Measurements from ENCODE around the gene CAMTA1.

Gene CAMTA1

GRCh38 chr1:6948416-6948815 lies 163.2 kb downstream of the CAMTA1 start:
- H3K27me3 Mint-ChIP-seq = peaks cover 28% of the 10 kb centered on the region
- H3K4me3 Mint-ChIP-seq = no peak overlapping the region
- peaks cover 5% of the 10 kb centered on the region for H3K4me1 Mint-ChIP-seq
- H3K36me3 Mint-ChIP-seq = no peaks in the 10 kb centered on the region
- H3K9me3 Mint-ChIP-seq = no peaks in the 10 kb centered on the region
- ATAC-seq = no peak
- no peak overlapping the region for H3K27ac Mint-ChIP-seq

- no peak overlapping the region for H3K4me3 Mint-ChIP-seq
- no peaks in the 10 kb centered on the region for H3K36me3 Mint-ChIP-seq
- H3K27me3 Mint-ChIP-seq = peaks cover 28% of the 10 kb centered on the region
- no peak overlapping the region for H3K27ac Mint-ChIP-seq
- no peak for ATAC-seq
- H3K4me1 Mint-ChIP-seq = peaks cover 5% of the 10 kb centered on the region
- no peaks in the 10 kb centered on the region for H3K9me3 Mint-ChIP-seq
These were observed 163.6 kb downstream of the CAMTA1 start for GRCh38 chr1:6948861-6949260.

GRCh38 chr1:6950001-6950765 lies 164.9 kb downstream of the CAMTA1 start:
- ATAC-seq = no peak
- no peak overlapping the region for H3K27ac Mint-ChIP-seq
- peaks cover 5% of the 10 kb centered on the region for H3K4me1 Mint-ChIP-seq
- no peak overlapping the region for H3K4me3 Mint-ChIP-seq
- peaks cover 37% of the 10 kb centered on the region for H3K27me3 Mint-ChIP-seq
- no peaks in the 10 kb centered on the region for H3K9me3 Mint-ChIP-seq
- H3K36me3 Mint-ChIP-seq = no peaks in the 10 kb centered on the region

DNA sequence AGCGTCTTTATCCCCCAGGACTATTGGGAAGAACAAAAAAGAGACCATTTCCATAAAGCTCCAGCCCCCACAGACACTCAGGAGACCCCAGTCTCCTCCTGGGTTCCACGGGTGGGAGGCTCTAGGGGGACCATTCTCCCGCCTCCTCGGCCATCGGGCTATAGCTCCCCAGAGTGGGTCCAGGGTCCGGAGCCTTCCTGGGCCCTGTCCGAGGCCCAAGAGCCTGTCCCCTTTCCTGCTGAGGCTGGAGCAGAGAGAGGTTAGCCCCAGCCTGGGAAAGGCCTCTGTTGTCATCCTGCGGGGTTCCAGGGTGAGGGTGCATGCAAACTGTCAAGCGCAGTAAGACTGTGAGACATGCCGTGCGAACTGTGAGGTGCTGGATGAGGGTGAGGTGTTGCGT lies 166.3 kb downstream of the CAMTA1 start:
- Mint-ChIP-seq H3K27me3 (peaks cover 45% of the 10 kb centered on the region), H3K4me3 (no peak overlapping the region), H3K36me3 (no peaks in the 10 kb centered on the region), H3K27ac (no peak overlapping the region), H3K4me1 (peaks cover 4% of the 10 kb centered on the region), H3K9me3 (no peaks in the 10 kb centered on the region)
- no peak for ATAC-seq

DNA sequence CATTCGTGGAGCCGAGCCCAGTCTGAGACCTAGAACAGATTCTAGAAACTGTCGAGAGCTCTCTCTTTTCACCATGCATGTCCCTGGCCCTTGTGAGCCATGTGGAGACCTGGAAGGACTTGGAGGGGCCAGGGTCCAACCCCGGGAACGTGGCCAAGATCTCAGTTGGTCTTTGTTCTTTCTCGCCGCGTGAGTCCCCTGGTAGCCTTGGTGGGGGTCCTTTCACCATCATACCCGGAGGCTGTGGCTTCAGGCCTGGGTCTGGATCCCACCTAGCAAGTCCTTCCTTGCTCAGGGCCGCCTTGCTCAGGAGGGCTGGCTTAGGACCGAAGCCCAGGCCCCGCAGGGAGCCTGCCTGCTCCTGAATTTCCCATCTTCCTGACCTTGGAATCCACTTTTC lies 168.0 kb downstream of the CAMTA1 start:
- H3K9me3 Mint-ChIP-seq = no peaks in the 10 kb centered on the region
- H3K4me3 Mint-ChIP-seq = no peak overlapping the region
- no peak for ATAC-seq
- no peak overlapping the region for H3K27ac Mint-ChIP-seq
- no peaks in the 10 kb centered on the region for H3K4me1 Mint-ChIP-seq
- no peaks in the 10 kb centered on the region for H3K36me3 Mint-ChIP-seq
- H3K27me3 Mint-ChIP-seq = peaks cover 57% of the 10 kb centered on the region

GRCh38 chr1:6953907-6954364 lies 168.7 kb downstream of the CAMTA1 start:
- Mint-ChIP-seq H3K4me1 (no peaks in the 10 kb centered on the region), H3K36me3 (no peaks in the 10 kb centered on the region), H3K9me3 (no peaks in the 10 kb centered on the region), H3K27me3 (peaks cover 57% of the 10 kb centered on the region), H3K4me3 (no peak overlapping the region), H3K27ac (no peak overlapping the region)
- ATAC-seq = no peak

DNA sequence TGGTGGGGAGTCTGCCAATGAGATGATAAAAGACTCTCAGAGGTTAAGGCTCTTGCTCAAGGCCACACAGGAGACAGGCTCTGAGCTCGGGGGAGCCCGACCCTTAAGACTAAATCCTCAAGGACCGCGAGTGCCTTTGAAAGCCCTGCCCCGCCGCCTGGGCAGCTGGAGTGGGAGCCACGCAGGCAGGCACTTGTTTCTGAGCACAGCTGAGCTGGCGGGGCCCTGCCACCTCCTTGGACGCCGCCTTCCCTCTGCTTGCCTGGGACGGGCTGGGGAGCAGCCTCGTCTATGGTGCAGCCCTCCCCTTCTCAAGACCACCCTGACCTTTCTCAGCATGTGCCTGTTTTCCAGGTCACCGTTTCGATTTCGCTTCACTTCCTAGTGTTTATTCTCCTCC lies 169.3 kb downstream of the CAMTA1 start:
- Mint-ChIP-seq H3K36me3 (no peaks in the 10 kb centered on the region), H3K27me3 (peaks cover 58% of the 10 kb centered on the region), H3K4me3 (no peak overlapping the region), H3K27ac (no peak overlapping the region), H3K4me1 (no peaks in the 10 kb centered on the region), H3K9me3 (no peaks in the 10 kb centered on the region)
- no peak for ATAC-seq

DNA sequence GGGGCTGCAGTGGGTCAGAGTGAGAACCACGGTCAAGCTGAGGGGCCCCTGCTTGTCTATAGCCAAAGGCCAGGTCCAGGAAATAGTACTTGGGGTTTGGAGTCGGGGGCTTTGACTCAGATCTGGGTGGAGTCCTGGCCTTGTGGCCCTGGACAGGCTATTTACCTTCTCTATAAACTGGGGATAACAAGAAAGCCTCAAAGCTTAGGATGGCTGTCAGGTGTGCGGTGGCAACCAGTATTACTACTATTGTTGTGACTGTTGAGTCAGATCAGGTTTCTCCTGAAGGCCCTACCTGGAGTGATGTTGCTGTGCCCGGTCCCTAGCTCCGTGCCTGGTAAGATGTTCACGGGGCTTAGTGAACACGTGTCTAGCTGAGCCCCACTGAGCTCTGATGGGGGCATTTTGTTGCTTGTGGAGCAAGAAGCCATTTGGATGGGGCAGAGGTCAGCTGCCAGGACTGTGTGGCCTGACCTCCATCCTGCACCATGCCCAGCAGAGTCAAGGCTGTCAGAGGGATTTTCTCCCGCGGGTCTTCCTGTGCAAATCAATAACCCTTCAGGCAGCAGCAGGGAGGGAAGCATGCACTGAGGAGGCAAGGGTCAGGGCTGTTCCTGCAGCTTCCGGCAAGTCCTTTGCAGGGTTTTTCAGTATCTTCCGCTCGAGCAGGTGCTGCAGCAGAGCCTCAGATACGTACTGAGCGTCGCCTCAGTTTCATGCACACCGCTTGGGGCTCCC lies 170.3 kb downstream of the CAMTA1 start:
- no peak overlapping the region for H3K27ac Mint-ChIP-seq
- no peaks in the 10 kb centered on the region for H3K4me1 Mint-ChIP-seq
- peaks cover 58% of the 10 kb centered on the region for H3K27me3 Mint-ChIP-seq
- peak; percentile 6 for ATAC-seq
- no peaks in the 10 kb centered on the region for H3K9me3 Mint-ChIP-seq
- H3K4me3 Mint-ChIP-seq = no peak overlapping the region
- no peaks in the 10 kb centered on the region for H3K36me3 Mint-ChIP-seq

DNA sequence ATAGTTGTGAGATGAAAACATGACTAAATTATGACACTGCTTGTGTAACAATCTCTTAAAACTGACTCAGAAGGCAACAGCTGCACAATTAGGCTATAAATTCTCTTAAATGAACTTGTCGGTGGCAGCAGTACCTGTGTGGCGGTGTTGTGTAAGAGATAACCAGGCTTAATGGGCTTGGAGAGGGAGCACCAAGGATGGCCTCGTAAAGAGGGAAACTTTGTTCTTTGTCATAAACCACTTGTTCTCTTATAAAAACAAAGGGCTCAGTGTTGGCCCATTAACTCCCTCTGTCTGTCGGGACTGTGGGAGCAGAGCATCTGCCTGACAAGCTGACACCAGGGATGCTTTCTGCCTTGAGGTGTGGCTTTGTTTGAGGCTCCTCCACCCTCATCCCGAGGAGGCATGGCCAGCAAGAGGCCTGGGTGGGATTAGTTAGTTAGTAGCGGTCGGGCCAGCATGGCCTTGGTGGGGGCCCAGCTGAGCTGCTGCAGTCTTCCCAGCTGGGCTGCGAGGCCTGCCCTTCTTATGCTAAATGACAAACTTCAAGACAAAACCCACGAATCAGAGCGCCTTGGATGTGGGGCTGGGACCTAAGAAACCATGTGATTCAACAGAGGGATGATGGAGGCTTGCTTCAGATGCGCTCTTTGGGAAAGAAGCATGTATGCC lies 171.4 kb downstream of the CAMTA1 start:
- Mint-ChIP-seq H3K27me3 (peaks cover 55% of the 10 kb centered on the region), H3K4me3 (no peak overlapping the region), H3K36me3 (no peaks in the 10 kb centered on the region), H3K9me3 (no peaks in the 10 kb centered on the region), H3K27ac (no peak overlapping the region), H3K4me1 (no peaks in the 10 kb centered on the region)
- no peak for ATAC-seq

- no peak overlapping the region for H3K4me3 Mint-ChIP-seq
- H3K4me1 Mint-ChIP-seq = no peaks in the 10 kb centered on the region
- no peak overlapping the region for H3K27ac Mint-ChIP-seq
- peaks cover 57% of the 10 kb centered on the region for H3K27me3 Mint-ChIP-seq
- H3K36me3 Mint-ChIP-seq = no peaks in the 10 kb centered on the region
- H3K9me3 Mint-ChIP-seq = no peaks in the 10 kb centered on the region
- no peak for ATAC-seq
These were observed 172.1 kb downstream of the CAMTA1 start for GRCh38 chr1:6957341-6957740.

GRCh38 chr1:6958407-6959030 lies 173.3 kb downstream of the CAMTA1 start:
- Mint-ChIP-seq H3K4me1 (peaks cover 10% of the 10 kb centered on the region), H3K27me3 (peaks cover 69% of the 10 kb centered on the region), H3K4me3 (no peak overlapping the region), H3K36me3 (no peaks in the 10 kb centered on the region), H3K9me3 (peaks cover 3% of the 10 kb centered on the region), H3K27ac (no peak overlapping the region)
- no peak for ATAC-seq

GRCh38 chr1:6959491-6959890 lies 174.2 kb downstream of the CAMTA1 start:
- Mint-ChIP-seq H3K9me3 (peaks cover 3% of the 10 kb centered on the region), H3K27me3 (peaks cover 77% of the 10 kb centered on the region), H3K27ac (no peak overlapping the region), H3K4me1 (peaks cover 16% of the 10 kb centered on the region), H3K4me3 (no peak overlapping the region), H3K36me3 (no peaks in the 10 kb centered on the region)
- ATAC-seq = no peak

DNA sequence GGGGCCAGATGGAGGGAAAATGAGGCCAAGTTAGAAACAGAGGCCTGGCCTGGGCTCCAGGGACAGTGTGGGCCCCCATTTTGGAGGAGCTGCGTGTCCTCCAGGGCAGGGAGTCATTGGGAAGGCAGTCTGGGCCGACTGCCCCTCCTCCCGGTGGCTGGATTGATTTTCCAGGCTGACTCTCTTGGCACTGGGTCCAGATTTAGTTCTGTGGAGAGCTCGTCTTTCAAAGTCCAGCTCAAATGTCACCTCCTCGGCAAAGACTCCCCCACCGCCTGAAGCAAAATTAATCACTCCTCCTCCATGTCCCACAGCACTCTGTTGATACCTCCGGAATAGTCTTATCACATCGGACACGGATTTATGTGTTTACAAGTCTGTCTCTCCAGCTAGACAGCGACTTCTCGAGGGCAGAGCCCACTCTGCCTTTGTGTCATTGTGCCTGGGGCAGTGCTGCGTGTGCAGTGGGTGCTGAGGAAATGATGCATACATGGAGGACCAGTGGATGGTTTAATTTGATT lies 175.1 kb downstream of the CAMTA1 start:
- peaks cover 16% of the 10 kb centered on the region for H3K4me1 Mint-ChIP-seq
- ATAC-seq = no peak
- H3K4me3 Mint-ChIP-seq = no peak overlapping the region
- no peaks in the 10 kb centered on the region for H3K36me3 Mint-ChIP-seq
- H3K9me3 Mint-ChIP-seq = peaks cover 3% of the 10 kb centered on the region
- no peak overlapping the region for H3K27ac Mint-ChIP-seq
- H3K27me3 Mint-ChIP-seq = peaks cover 77% of the 10 kb centered on the region

GRCh38 chr1:6960860-6961259 lies 175.6 kb downstream of the CAMTA1 start:
- Mint-ChIP-seq H3K4me3 (no peak overlapping the region), H3K36me3 (no peaks in the 10 kb centered on the region), H3K27ac (no peak overlapping the region), H3K9me3 (peaks cover 3% of the 10 kb centered on the region), H3K27me3 (peaks cover 82% of the 10 kb centered on the region), H3K4me1 (peaks cover 16% of the 10 kb centered on the region)
- ATAC-seq = no peak

GRCh38 chr1:6961289-6961688 lies 176.0 kb downstream of the CAMTA1 start:
- H3K27me3 Mint-ChIP-seq = peaks cover 82% of the 10 kb centered on the region
- no peaks in the 10 kb centered on the region for H3K36me3 Mint-ChIP-seq
- H3K27ac Mint-ChIP-seq = no peak overlapping the region
- ATAC-seq = no peak
- H3K9me3 Mint-ChIP-seq = peaks cover 3% of the 10 kb centered on the region
- H3K4me1 Mint-ChIP-seq = peaks cover 16% of the 10 kb centered on the region
- H3K4me3 Mint-ChIP-seq = no peak overlapping the region
